Stimulated activated CD4-positive, alpha-beta T cell treated with anti-CD3 and anti-CD28 coated beads, Interleukin-1b, Interleukin-23, amount 100 ng/mL, for 48 hours (primary cell): Measurements from ENCODE around the gene TRIM34.
"Not testable (repeated sequence)": the region's sequence is repeated elsewhere in the genome, so short reads cannot be mapped to it uniquely, and the experiment has no call there.

Experiments used
- DNase-seq: peaks from one replicate; pipeline ENCODE4 v3.0.0-alpha.2; 2020

The TRIM34 gene

GRCh38 chr11:5686426-5686825, 61.6 kb downstream of the TRIM34 start:
- DNase-seq = no peak

GRCh38 chr11:5688482-5688881, 63.7 kb downstream of the TRIM34 start:
- no peak for DNase-seq

GRCh38 chr11:5689551-5689983, 64.8 kb downstream of the TRIM34 start, which contains the start of gene TRIM22:
TRIM22 (plus strand) TSS chr11:5689790; CDS start chr11:5696233, 6,443 bp downstream.
- peak; percentile 63 for DNase-seq

- DNase-seq = no peak
These were observed 65.4 kb downstream of the TRIM34 start for GRCh38 chr11:5690216-5690615.

- no peak for DNase-seq
These were observed 65.9 kb downstream of the TRIM34 start for GRCh38 chr11:5690736-5691135.

GRCh38 chr11:5691238-5691963, 66.6 kb downstream of the TRIM34 start:
- DNase-seq = not testable (repeated sequence)

GRCh38 chr11:5691964-5692361, 67.2 kb downstream of the TRIM34 start:
- no peak for DNase-seq
